SK-N-SH (cell line): ENCODE data around the gene BEST1. TPM values are rescaled to one million over a fixed set of nuclear protein-coding genes. Genes with fewer than 3 reads are reported as not detected.

ENCODE experiments used
- CTCF ChIA-PET: fragments of 300-600, 350-600 bp; formaldehyde crosslinking; extraction: SDS; loops from one replicate; lab custom pipeline; 2021; lab: Yijun Ruan, JAX
- POLR2A ChIA-PET: fragments of 350-600 bp; sonication (Branson Sonifier 250); formaldehyde crosslinking; extraction: SDS; loops from one replicate; lab custom pipeline; 2020; ENCODE audit warnings: antibody characterized with exemption, inconsistent platforms; lab: Yijun Ruan, JAX
- DNase-seq: peaks from one replicate; pipeline ENCODE4 v3.0.0; 2012
- H2AFZ ChIP-seq: fragments of 200-600 bp; sonication (generic); 2 replicates; pipeline ENCODE4 v1.8.1; 2016; ENCODE audit warnings: antibody characterized with exemption, mild to moderate bottlenecking, low read depth
- H3F3A ChIP-seq: fragments of 200-600 bp; sonication (generic); replicated peaks from 2 replicates; pipeline ENCODE3; 2016; ENCODE audit warnings: antibody characterized with exemption, mild to moderate bottlenecking; ENCODE audit not compliant: insufficient read depth
- H3K27ac ChIP-seq, 2 experiments: fragments of 200-500 bp in 1 of 2; fragments of 200-600 bp in 1 of 2; sonication (Bioruptor generic) in 1 of 2; sonication (generic), shearing (Covaris generic) in 1 of 2; 2 replicates each; pipeline versions ENCODE4 v1.5.1 to v1.6.1; 2014 to 2016; ENCODE audit warnings: low read depth in 2 of 2, inconsistent platforms in 1 of 2, low read length in 1 of 2, mild to moderate bottlenecking in 1 of 2, mixed read lengths in 1 of 2
- H3K27me3 ChIP-seq: fragments of 200-600 bp; sonication (generic), shearing (Covaris generic); 2 replicates; pipeline ENCODE4 v1.6.1; 2016; ENCODE audit warnings: mixed run types; ENCODE audit not compliant: insufficient read depth
- H3K36me3 ChIP-seq, 2 experiments: fragments of 200-500 bp in 1 of 2; fragments of 200-600 bp in 1 of 2; sonication (Bioruptor generic) in 1 of 2; sonication (generic) in 1 of 2; replicated peaks in 1 of 2; 2 replicates each; pipeline versions ENCODE3 to v1.5.1; 2014 to 2016; ENCODE audit warnings: low read length in 1 of 2, mild to moderate bottlenecking in 1 of 2; ENCODE audit not compliant: insufficient read depth in 2 of 2, control insufficient read depth in 1 of 2
- H3K4me1 ChIP-seq, 2 experiments: fragments of 200-500 bp in 1 of 2; fragments of 200-600 bp in 1 of 2; sonication (Bioruptor generic) in 1 of 2; sonication (generic), shearing (Covaris generic) in 1 of 2; 2 replicates each; pipeline versions ENCODE4 v1.5.1 to v1.6.1; 2014 to 2016; ENCODE audit warnings: low read depth in 1 of 2, low read length in 1 of 2, mixed run types in 1 of 2; ENCODE audit not compliant: insufficient read depth in 2 of 2, control insufficient read depth in 1 of 2
- H3K4me2 ChIP-seq: fragments of 200-600 bp; sonication (generic), shearing (Covaris generic); 2 replicates; pipeline ENCODE4 v1.6.1; 2017; ENCODE audit warnings: mixed run types
- H3K4me3 ChIP-seq, 2 experiments: fragments of 200-500 bp in 1 of 2; fragments of 200-600 bp in 1 of 2; sonication (Bioruptor generic) in 1 of 2; sonication (generic), shearing (Covaris generic) in 1 of 2; 2 replicates each; pipeline versions ENCODE4 v1.5.1 to v1.8.1; 2014 to 2016; ENCODE audit warnings: low read depth in 2 of 2, inconsistent platforms in 1 of 2, low read length in 1 of 2, mild to moderate bottlenecking in 1 of 2, mixed read lengths in 1 of 2, moderate library complexity in 1 of 2
- H3K79me2 ChIP-seq: fragments of 200-600 bp; sonication (generic); 2 replicates; pipeline ENCODE4 v1.8.1; 2017; ENCODE audit warnings: mild to moderate bottlenecking; ENCODE audit not compliant: insufficient read depth
- H3K9ac ChIP-seq: fragments of 200-600 bp; sonication (generic); 2 replicates; pipeline ENCODE4 v1.6.1; 2017; ENCODE audit warnings: mixed run types
- H3K9me2 ChIP-seq: fragments of 200-600 bp; sonication (generic); 2 replicates; pipeline ENCODE4 v1.6.1; 2017; ENCODE audit warnings: mixed run types
- H3K9me3 ChIP-seq: fragments of 200-600 bp; sonication (generic); 2 replicates; pipeline ENCODE4 v1.6.1; 2017; ENCODE audit warnings: mixed run types, mild to moderate bottlenecking, moderate library complexity
- H4K20me1 ChIP-seq: fragments of 200-600 bp; sonication (generic); 2 replicates; pipeline ENCODE4 v1.6.1; 2017; ENCODE audit warnings: mild to moderate bottlenecking, mixed run types; ENCODE audit not compliant: insufficient read depth
- EP300 ChIP-seq, 2 experiments: IDR thresholded peaks; 2 replicates each; pipeline versions ENCODE4 v1.4.0 to v1.6.1; 2012; ENCODE audit warnings: borderline replicate concordance in 1 of 2, low read depth in 1 of 2, low read length in 1 of 2
- FOSL2 ChIP-seq: IDR thresholded peaks from 2 replicates; pipeline ENCODE4 v1.4.0; 2012; ENCODE audit warnings: low read depth, mild to moderate bottlenecking, moderate library complexity, borderline replicate concordance
- FOXM1 ChIP-seq: IDR thresholded peaks from 2 replicates; pipeline ENCODE4 v1.4.0; 2012; ENCODE audit warnings: low read depth, mild to moderate bottlenecking
- MAX ChIP-seq: IDR thresholded peaks from 2 replicates; pipeline ENCODE4 v1.4.0; 2012; ENCODE audit warnings: low read depth
- MEF2A ChIP-seq: IDR thresholded peaks from 2 replicates; pipeline ENCODE4 v1.4.0; 2012; ENCODE audit warnings: low read depth, borderline replicate concordance
- NFIC ChIP-seq: IDR thresholded peaks from 2 replicates; pipeline ENCODE4 v1.4.0; 2012; ENCODE audit warnings: borderline replicate concordance
- PBX3 ChIP-seq: IDR thresholded peaks from 2 replicates; pipeline ENCODE4; 2012
- RCOR1 ChIP-seq: fragments of 150-350 bp; IDR thresholded peaks from 2 replicates; pipeline ENCODE4 v1.6.1; 2017; ENCODE audit warnings: antibody characterized with exemption, low read length
- REST ChIP-seq: IDR thresholded peaks from 2 replicates; pipeline ENCODE4 v1.6.1; 2012; ENCODE audit warnings: mild to moderate bottlenecking, low read depth, low read length, moderate library complexity
- RXRA ChIP-seq: IDR thresholded peaks from 2 replicates; pipeline ENCODE4 v1.4.0; 2012; ENCODE audit warnings: low read depth, mild to moderate bottlenecking, borderline replicate concordance
- USF1 ChIP-seq: IDR thresholded peaks from 2 replicates; pipeline ENCODE4 v1.4.0; 2012; ENCODE audit warnings: low read depth, borderline replicate concordance
- WGBS: methylation state at CpG from one replicate; pipeline ENCODE4 v1.1.6; 2017; ENCODE audit warnings: low lambda C conversion rate; 5-methylcytosine and 5-hydroxymethylcytosine counted together
- polyA plus RNA-seq, 3 experiments: library from polyadenylated mRNA; depleted of rRNA; stranded (reverse); fragments of >200 nt; gene quantifications; 2 replicates each; pipeline ENCODE4 v1.2.3, GENCODE V29; 2012

Gene BEST1
- polyA plus RNA-seq, 1 of the 3 experiments (the other 2 are of a cell fraction) = 0.30 TPM

GRCh38 chr11:62012451-62012831 lies 62.3 kb downstream of the BEST1 start:
- Histone ChIP-seq H3K9me2 (no peaks in the 10 kb centered on the region), H3K4me2 (no peak overlapping the region), H3K27ac (no peak overlapping the region), H3K36me3 (no peaks in the 10 kb centered on the region), H4K20me1 (no peaks in the 10 kb centered on the region), H3F3A (no peaks in the 10 kb centered on the region), H3K4me3 (no peak overlapping the region), H3K79me2 (no peaks in the 10 kb centered on the region), H3K9me3 (no peaks in the 10 kb centered on the region), H3K4me1 (no peaks in the 10 kb centered on the region), H3K27me3 (no peaks in the 10 kb centered on the region), H2AFZ (no peak overlapping the region), H3K9ac (no peak overlapping the region)
- TF ChIP-seq PBX3 = no peak
- TF ChIP-seq NFIC = no peak
- TF ChIP-seq EP300 (IDR thresholded peaks at IDR 0.05; ENCODE audit: borderline replicate concordance in 1 of 2, low read depth in 1 of 2, low read length in 1 of 2) = no peak
- TF ChIP-seq RXRA = no peak
- no peak for TF ChIP-seq FOSL2
- no peak for TF ChIP-seq RCOR1
- no peak for TF ChIP-seq USF1
- no peak for TF ChIP-seq FOXM1
- no peak for TF ChIP-seq MEF2A
- TF ChIP-seq REST = no peak
- no peak for TF ChIP-seq MAX
- DNase-seq = no peak
- ChIA-PET POLR2A (no interaction called here), CTCF (interaction anchor here (1.3 to 2.5 kb wide), 2 partner anchors 113 to 1023 kb away, joined by 4 to 5 read pairs; no protein-coding TSS in a partner anchor)
- WGBS = 41% methylated on average over 3 of the region's 3 CpGs
